Measurements from ENCODE around the gene TSEN54.

GRCh38 chr17:75535119-75535537 is 18.8 kb downstream of the TSEN54 start:
- TF ChIP-seq CTCF (IDR thresholded peaks at IDR 0.05; ENCODE audit: insufficient read depth, low read length) (no peak), GABPA (IDR thresholded peaks at IDR 0.05; ENCODE audit: low read depth) (no peak), POLR2AphosphoS5 (IDR thresholded peaks at IDR 0.05; ENCODE audit: low read depth) (no peak), SPI1 (IDR thresholded peaks at IDR 0.05; ENCODE audit: borderline replicate concordance, low read depth) (no peak)
- TF ChIP-seq, protein P1, sequence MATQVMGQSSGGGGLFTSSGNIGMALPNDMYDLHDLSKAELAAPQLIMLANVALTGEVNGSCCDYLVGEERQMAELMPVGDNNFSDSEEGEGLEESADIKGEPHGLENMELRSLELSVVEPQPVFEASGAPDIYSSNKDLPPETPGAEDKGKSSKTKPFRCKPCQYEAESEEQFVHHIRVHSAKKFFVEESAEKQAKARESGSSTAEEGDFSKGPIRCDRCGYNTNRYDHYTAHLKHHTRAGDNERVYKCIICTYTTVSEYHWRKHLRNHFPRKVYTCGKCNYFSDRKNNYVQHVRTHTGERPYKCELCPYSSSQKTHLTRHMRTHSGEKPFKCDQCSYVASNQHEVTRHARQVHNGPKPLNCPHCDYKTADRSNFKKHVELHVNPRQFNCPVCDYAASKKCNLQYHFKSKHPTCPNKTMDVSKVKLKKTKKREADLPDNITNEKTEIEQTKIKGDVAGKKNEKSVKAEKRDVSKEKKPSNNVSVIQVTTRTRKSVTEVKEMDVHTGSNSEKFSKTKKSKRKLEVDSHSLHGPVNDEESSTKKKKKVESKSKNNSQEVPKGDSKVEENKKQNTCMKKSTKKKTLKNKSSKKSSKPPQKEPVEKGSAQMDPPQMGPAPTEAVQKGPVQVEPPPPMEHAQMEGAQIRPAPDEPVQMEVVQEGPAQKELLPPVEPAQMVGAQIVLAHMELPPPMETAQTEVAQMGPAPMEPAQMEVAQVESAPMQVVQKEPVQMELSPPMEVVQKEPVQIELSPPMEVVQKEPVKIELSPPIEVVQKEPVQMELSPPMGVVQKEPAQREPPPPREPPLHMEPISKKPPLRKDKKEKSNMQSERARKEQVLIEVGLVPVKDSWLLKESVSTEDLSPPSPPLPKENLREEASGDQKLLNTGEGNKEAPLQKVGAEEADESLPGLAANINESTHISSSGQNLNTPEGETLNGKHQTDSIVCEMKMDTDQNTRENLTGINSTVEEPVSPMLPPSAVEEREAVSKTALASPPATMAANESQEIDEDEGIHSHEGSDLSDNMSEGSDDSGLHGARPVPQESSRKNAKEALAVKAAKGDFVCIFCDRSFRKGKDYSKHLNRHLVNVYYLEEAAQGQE (IDR thresholded peaks at IDR 0.05; ENCODE audit: insufficient replicate concordance, low read depth), result no peak
